NCI-H2196 (cell line): Measurements from ENCODE around the gene TRUB2.
A peak's percentile ranks its signal among the peaks of the same experiment; 100 is the strongest.
"Not testable (repeated sequence)": the region's sequence is repeated elsewhere in the genome, so short reads cannot be mapped to it uniquely, and the experiment has no call there.

ENCODE experiments used
- DNase-seq: peaks from one replicate; lab custom pipeline; 2025; ENCODE audit not compliant: unreplicated experiment; lab: John Stamatoyannopoulos, UW

Gene TRUB2

GRCh38 chr9:128341435-128341849, 19.2 kb upstream of the TRUB2 start:
- DNase-seq: peak; percentile 72

DNA sequence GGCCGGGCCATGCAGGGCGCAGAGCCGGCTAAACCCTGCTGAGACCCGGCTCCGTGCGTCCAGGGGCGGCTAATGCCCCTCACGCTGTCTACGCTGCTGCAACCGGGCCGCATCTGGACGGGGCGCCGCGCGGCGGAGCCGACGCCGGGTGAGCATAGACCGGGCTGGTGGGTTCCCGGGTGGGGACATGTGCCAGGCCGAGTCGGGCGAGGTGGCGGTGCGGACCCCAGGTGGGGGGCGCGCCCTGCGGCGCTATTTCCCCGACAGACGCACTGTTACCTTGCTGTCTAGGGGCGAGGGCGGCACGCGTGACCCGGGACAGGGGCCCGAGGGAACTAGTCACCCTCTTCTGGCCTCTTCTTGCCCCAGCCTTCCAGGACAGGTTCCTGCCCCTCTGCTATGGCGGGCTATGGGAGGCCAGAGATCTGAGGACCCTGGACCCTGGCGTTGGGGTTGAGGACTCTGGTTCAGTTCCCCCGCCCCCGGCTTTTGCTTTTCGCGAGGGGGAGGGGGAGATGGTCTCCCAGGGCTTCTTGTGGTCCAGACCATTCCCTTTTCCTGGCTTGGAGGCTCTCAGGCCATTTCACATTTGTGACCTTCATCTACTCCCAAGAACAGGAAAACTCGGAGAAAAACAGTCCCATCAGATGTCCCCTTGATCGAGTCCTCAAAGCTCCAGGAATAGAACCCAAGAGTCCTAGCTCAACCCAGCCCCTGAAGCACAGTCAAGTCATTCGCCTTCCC, 18.6 kb upstream of the TRUB2 start:
- no peak for DNase-seq

DNA sequence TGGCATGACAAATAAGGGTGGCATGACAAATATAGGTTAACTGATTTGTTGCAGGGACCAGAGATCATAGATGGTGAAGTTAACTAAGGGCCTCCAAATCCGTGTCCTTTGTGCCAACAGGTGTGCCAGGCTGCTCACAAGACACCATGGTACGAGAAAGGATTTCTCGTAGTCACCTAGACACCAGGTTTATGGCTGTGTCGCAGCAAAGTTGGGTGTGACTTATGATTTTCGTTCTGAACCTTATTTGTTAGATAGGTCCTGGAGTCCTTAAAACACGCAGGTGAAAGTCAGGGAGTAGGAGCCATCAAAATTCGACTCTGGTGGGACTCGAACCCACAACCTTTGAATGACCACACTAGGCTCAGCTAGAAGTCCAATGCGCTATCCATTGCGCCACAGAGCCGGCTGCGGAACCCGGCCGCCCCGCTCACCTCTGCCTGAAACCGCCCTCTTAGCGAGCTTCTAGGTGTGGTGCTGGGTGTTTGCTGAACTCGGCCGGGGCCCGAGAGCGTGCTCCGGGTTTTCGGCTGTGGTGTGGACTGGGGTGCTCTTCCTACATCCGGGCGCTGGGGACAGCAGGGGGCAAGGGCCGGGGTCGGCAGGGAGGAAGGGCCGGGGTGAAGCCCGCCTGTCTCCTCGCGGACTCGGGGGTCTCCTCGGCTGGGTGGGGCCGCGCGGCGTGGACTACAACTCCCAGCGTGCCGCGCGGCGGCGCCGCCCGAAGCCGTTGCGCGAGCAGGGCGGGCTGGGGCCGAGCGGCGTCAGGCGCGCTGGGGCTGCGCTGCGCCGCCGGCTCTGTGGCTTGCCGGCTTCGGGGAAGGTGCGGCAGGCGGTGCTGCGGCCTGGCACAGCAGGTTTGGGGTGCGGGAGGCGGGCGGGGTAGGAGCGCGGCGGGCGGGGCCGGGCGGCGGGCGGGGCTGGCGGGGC, 17.8 kb upstream of the TRUB2 start, which contains the start of gene SLC27A4:
TSS of gene SLC27A4 (plus strand) at position 767 of the 930 bp plus-strand sequence. CDS start 2,606 bp downstream, outside the sequence.
- DNase-seq: peak; percentile 86

DNA sequence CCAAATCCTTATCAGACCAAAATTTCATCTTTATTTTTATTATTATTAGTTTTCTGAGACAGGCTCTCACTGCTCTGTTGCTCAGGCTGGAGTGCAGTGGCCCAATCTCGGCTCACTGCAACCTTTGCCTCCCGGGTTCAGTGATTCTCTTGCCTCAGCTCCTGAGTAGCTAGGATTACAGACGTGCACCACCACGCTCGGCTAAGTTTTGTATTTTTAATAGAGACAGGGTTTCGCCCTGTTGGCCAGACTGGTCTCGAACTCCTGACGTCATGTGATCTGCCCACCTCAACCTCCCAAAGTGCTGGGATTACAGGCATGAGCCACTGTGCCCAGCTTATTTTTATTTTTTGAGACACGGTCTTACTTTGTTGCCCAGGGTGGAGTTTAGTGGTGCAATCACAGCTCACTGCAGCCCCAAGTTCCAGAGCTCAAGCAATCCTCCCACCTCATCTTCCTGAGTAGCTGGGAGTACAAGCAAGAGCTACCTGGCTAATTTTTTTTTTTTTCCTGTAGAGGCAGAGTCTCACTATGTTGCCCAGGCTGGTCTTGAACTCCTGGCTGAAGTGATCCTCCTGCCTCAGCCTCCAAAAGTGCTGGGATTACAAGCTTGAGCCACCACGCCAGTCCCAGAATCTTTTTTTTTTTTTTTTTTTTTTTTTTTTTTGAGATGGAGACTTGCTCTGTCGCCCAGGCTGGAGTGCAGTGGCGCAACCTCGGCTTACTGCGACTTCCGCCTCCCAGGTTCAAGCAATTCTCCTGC, 16.8 kb upstream of the TRUB2 start:
- not testable (repeated sequence) for DNase-seq

GRCh38 chr9:128337936-128338335, 15.7 kb upstream of the TRUB2 start:
- no peak for DNase-seq

GRCh38 chr9:128335914-128336313, 13.7 kb upstream of the TRUB2 start:
- no peak for DNase-seq

- no peak for DNase-seq
These were observed 12.9 kb upstream of the TRUB2 start for GRCh38 chr9:128335161-128335560.

DNA sequence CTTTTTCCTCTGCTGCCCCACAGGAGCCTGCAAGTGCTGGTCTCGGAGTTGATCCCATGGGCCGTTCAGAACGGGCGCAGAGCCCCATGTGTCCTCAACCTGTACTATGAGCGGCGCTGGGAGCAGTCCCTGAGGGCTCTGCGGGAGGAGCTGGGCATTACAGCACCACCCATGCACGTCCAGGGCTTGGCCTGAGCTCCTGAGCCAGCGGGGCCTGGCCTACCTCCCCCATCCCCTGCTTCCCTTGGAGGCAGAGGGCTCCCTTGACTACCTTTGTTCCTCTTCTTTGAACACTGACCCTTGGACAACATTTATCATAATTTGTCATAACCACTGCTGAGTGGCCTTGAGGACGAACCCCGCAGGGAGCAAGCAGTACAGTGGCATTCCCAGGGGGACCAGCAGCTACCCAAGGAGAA, 11.2 kb upstream of the TRUB2 start:
- DNase-seq: no peak

DNA sequence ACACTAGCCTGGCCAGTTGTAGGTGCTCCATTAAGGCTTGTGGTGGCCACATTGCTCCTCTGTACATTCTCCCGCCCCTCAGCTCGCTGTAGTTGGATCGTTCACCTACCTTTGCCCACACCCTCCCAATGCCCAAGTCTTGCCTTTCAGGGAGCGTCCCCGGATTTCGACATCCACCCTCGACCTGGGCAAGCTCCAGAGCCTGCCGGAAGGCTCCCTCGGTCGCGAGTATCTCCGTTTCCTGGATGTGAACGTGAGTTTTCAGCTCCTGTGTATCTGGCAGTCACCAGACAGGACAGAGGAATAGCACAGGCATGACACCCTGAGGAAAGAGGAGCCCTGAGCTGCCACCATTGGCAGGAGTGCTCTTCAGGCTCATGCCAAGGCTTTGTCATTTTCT, 3.4 kb upstream of the TRUB2 start:
- no peak for DNase-seq

DNA sequence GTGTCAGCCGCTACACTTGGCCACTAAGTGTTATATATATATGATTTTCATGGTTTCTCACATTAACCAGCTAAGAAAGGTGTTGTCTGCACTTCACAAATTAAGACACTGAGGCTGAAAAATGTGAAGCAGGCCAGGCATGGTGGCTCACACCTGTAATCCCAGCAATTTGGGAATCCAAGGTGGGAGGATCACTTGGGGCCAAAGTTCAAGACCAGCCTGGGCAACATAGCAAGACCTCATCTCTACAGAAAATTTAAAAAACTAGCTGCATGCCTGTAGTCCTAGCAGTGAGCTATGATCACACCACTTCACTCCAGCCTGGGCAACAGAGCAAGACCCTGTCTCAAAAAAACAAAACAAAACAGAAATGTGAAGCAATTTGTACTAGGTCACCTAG, 2.2 kb upstream of the TRUB2 start:
- no peak for DNase-seq

DNA sequence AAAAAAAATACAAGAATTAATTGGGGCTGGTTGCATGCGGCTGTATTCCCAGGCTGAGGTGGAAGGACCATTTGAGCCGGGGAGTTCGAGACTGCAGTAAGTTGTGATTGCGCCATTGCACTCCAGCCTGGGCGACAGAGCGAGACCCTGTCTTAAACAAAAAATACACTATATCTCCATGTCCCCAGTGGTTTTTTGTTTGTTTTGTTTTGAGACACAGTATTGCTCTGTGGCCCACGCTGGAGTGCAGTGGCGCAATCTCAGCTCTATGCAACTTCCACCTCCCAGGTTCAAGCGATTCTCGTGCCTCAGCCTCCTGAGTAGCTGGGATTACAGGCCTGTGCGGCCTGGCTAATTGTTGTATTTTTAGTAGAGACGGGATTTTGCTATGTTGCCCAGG, 1.5 kb upstream of the TRUB2 start:
- DNase-seq: no peak

- no peak for DNase-seq
These were observed 1.0 kb upstream of the TRUB2 start for GRCh38 chr9:128323212-128323730.

DNA sequence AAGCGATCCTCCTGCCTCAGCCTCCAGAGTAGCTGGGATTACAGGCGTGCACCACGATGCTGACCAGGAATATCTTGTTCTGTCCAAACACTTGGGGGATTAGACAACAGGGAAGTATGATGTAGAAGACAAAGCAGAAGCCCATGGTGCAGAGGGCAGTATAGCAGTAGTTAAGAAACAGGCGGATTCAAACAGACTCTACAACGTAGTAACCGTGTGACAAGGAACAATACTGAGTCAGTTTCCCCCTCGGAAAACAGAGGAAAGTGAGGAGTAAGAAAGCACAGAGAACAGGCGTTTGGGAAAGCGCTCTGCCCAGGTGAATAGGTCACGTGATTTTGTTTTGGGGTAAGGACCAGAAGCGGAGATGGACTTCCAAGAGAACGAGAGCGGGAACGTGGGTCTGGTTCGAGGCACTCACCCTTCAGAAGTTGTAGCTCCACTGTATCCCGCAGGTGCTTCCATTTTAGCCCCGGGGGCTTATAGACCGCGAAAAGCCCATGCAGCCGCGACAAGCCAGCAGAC, 306 bp downstream of the TRUB2 start:
- DNase-seq: no peak

DNA sequence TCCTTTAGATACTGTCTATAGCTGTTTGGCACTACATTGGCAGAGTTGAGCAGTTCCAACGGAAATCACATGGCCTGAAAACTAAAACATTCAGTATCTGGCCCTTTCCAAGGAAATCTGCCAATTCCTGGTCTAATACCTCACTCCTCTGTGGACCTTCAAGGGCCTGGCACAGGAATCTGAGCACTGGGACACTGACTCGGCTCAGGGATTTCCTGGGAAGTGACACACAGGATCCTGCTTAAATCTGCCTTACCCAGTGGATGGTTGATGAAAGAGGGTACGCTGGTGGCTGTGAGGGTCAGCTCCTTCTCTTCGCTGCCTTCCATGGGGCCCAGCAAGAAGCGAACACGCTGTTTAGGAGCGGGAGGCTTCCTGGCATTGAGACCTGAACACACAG, 904 bp downstream of the TRUB2 start:
- no peak for DNase-seq

GRCh38 chr9:128317629-128318028, 4.6 kb downstream of the TRUB2 start:
- no peak for DNase-seq

GRCh38 chr9:128316421-128316820, 5.8 kb downstream of the TRUB2 start:
- DNase-seq: no peak

DNA sequence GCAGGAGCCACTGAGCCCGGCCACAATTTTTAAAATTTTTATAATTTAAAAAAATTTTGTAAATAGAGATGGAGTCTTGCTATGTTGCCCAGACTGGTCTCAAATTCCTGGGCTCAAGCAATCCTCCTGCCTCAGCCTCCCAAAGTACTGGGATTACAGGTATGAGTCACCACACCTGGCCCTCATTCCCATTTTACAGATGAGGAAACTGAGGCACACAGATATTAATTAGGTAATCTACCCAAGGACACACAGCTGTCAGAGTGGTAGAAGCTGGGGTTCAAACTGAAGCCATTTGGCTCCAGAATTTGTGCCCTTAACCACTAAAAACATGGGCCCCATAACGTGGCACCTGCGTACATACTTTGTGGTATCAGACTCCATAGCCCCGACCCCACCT, 7.5 kb downstream of the TRUB2 start:
- no peak for DNase-seq

DNA sequence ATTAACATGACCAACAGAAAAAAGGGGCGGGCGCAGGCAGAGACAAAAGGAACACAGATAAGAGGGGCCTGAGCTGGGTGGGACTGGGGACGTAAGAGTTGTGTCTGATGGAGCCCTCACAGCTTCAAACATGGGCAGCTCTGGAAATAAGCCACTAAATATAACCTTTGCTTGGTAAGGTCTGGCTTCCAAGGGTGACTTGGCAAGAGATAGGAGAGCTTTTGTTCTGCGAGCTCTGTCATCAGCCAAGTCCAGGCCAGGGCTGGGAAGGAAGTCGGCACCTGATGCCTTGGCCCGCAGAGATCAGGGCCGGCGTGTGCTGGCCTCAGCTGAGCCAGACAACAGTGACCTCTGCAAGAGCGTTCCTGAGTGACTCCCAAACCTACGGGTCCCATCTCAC, 11.8 kb downstream of the TRUB2 start:
- peak; percentile 33 for DNase-seq

DNA sequence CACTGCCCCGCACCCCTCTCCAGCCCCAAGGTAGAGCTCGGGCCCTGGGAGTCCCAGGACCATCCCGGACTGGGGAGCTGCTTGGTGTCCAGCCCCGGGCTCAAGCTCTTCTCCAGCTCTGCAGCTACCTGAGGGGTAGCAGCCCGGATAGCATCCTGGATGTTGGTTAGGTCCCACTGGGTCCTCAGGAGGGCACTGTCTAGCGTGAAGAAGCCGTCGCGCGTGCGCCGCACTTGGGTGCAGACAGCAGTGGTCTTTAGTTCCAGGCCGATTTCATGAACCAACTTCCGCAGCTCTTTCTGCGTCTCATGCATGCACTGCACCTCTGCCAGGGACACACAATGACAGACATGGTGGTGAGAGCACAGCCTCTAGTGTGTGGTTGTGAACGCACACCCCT, 12.7 kb downstream of the TRUB2 start:
- no peak for DNase-seq

- DNase-seq: no peak
These were observed 17.3 kb downstream of the TRUB2 start for GRCh38 chr9:128304971-128305288.
